AG04449 (cell line): ENCODE data around the gene KANSL1.
A peak's percentile ranks its signal among the peaks of the same experiment; 100 is the strongest.

ENCODE experiments used
- CTCF ChIA-PET: fragments of 350-600 bp; formaldehyde crosslinking; extraction: SDS; loops from one replicate; lab custom pipeline; 2021; ENCODE audit warnings: antibody characterized with exemption; lab: Yijun Ruan, JAX
- POLR2A ChIA-PET: fragments of 400-600, 350-600 bp; formaldehyde crosslinking; extraction: SDS; loops from one replicate; lab custom pipeline; 2020; ENCODE audit warnings: antibody characterized with exemption, inconsistent platforms; lab: Yijun Ruan, JAX
- DNase-seq: peaks from one replicate; pipeline ENCODE4 v3.0.0-alpha.2; 2010; ENCODE audit warnings: low read depth, low spot score
- H3K4me3 ChIP-seq: 2 replicates; pipeline ENCODE4 v1.5.1; 2011; ENCODE audit warnings: low read depth, mild to moderate bottlenecking, control low read depth, low read length
- TF ChIP-seq, protein P1 (sequence below): IDR thresholded peaks from one replicate; pipeline ENCODE4 v1.5.1; 2011; ENCODE audit warnings: mild to moderate bottlenecking, moderate library complexity, low read length, control low read depth, inconsistent platforms; ENCODE audit not compliant: insufficient read depth; ENCODE audit errors: missing control alignments

Gene KANSL1

GRCh38 chr17:46044989-46045388 lies 148.2 kb downstream of the KANSL1 start:
- DNase-seq: no peak
- TF ChIP-seq, protein P1, sequence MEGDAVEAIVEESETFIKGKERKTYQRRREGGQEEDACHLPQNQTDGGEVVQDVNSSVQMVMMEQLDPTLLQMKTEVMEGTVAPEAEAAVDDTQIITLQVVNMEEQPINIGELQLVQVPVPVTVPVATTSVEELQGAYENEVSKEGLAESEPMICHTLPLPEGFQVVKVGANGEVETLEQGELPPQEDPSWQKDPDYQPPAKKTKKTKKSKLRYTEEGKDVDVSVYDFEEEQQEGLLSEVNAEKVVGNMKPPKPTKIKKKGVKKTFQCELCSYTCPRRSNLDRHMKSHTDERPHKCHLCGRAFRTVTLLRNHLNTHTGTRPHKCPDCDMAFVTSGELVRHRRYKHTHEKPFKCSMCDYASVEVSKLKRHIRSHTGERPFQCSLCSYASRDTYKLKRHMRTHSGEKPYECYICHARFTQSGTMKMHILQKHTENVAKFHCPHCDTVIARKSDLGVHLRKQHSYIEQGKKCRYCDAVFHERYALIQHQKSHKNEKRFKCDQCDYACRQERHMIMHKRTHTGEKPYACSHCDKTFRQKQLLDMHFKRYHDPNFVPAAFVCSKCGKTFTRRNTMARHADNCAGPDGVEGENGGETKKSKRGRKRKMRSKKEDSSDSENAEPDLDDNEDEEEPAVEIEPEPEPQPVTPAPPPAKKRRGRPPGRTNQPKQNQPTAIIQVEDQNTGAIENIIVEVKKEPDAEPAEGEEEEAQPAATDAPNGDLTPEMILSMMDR: no peak
- H3K4me3 ChIP-seq: no peak overlapping the region
- POLR2A ChIA-PET: no interaction called here
- CTCF ChIA-PET: interaction anchor here (0.6 to 12.2 kb wide), 33 partner anchors 10 to 235 kb away, joined by 3 to 131 read pairs (median 7); partner anchors contain the start of gene KANSL1

GRCh38 chr17:46044286-46044928 lies 148.8 kb downstream of the KANSL1 start:
- ChIA-PET POLR2A (interaction anchor here (0.5 kb wide), 1 partner anchor 15 kb away, joined by 3 read pairs; no protein-coding TSS in a partner anchor), CTCF (interaction anchor here (0.6 to 12.2 kb wide), 36 partner anchors 10 to 236 kb away, joined by 3 to 131 read pairs (median 6); partner anchors contain the start of gene KANSL1)
- no peak overlapping the region for H3K4me3 ChIP-seq
- TF ChIP-seq, protein P1: peak; percentile 74
- peak; percentile 61 for DNase-seq

DNA sequence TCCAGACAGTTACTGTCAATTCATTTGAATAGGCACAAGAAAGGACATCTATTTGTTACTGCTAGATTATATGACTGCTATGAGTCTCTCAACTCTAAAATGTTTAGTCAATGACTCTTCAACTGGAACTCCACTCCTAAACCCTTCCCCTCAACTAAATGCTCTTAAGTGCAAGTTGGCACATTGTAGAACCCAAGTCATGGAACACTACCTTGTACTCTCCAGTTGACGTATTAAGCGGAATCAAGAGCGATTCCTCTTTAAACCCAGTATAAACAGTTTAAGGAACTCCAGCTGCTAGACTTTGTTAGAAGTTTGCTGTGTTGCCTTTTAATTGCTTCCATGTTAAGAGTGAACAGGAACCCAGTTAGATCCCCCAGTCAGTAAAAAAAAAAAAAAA lies 149.6 kb downstream of the KANSL1 start:
- CTCF ChIA-PET: interaction anchor here (0.9 to 12.2 kb wide), 29 partner anchors 10 to 172 kb away, joined by 3 to 131 read pairs (median 8); partner anchors contain the start of gene KANSL1
- POLR2A ChIA-PET: no interaction called here
- no peak overlapping the region for H3K4me3 ChIP-seq
- no peak for DNase-seq
- TF ChIP-seq, protein P1: no peak

DNA sequence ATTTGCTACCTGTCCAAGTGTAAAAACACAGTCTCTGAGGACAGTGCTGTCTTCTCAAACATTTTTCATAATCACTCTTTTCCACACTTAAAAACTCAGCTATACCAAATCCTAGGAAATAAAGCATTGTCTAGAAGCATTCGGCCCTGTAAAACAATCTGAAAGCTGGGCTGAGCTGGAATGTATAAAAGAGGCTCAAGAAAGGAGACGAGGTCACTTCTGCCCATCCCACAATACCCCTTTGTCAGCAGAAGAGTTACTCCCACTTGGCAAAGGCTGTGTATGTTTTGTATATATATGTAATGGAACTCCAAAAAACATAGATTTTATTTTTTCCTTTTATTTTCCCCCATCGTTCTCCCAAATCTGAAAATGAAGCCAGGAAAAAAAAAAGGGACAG lies 150.3 kb downstream of the KANSL1 start:
- DNase-seq: no peak
- no peak overlapping the region for H3K4me3 ChIP-seq
- CTCF ChIA-PET: interaction anchor here (0.9 to 12.2 kb wide), 12 partner anchors 9 to 173 kb away, joined by 3 to 131 read pairs (median 22); partner anchors contain the start of gene KANSL1
- TF ChIP-seq, protein P1: no peak
- POLR2A ChIA-PET: no interaction called here

DNA sequence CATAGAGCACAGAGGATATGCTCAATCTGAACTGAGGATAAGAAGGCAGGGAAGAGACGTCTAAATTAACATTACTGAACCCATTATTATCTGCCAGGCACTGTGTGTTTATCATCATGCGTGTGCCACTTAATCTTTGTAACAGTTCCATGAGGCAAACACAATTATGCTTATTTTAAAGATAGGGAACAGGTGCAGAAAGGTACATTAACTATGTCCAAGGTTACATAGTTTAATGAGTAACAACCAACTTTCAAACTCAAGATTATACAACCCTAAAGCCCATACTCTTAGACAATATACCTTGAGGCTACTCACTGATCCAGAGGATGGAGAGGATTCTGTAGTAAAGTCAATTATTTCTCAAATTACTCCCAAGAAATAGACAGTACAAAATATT lies 151.0 kb downstream of the KANSL1 start:
- ChIA-PET CTCF (interaction anchor here (0.6 to 12.2 kb wide), 11 partner anchors 8 to 236 kb away, joined by 3 to 131 read pairs (median 22); partner anchors contain the start of gene KANSL1), POLR2A (no interaction called here)
- TF ChIP-seq, protein P1: no peak
- DNase-seq: no peak
- H3K4me3 ChIP-seq: no peak overlapping the region

DNA sequence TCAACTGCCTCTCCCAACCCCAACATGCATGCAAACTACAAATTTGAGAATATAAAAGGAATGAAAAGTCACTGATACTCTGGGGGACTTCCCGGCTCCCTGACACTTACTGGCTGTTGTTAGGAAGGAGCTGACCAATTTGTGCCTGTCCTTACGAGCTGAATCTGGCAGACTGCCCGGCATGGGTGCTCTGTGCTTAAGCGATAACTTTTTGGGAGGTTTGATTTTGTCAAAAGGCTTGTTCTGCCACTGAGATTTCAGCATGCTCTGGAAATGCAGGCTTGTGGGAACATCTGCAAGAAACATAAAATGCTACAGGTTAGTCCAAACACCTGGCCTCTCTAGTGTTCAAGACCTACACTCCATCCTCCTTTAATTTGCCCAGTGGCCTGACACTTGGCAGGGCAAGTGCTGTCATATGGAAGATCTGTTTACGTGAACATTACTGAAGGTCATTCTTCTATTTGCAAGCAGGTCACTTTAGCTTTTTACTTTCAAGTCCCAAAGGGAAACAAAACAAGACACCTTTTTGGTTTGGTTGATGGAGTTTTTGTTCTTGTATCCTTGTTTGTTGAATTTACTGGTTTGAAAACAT lies 153.5 kb downstream of the KANSL1 start:
- no peak for DNase-seq
- TF ChIP-seq, protein P1: no peak
- CTCF ChIA-PET: interaction anchor here (1.4 to 12.2 kb wide), 7 partner anchors 11 to 173 kb away, joined by 3 to 131 read pairs (median 8); partner anchors contain the start of gene KANSL1
- H3K4me3 ChIP-seq: no peak overlapping the region
- POLR2A ChIA-PET: no interaction called here
